Adrenal gland (tissue), 5 donors: ENCODE results near the gene LARGE1.

Experiments
- POLR2A ChIP-seq, 2 donors: fragments of 450-650 bp; IDR thresholded peaks; one replicate each; pipeline ENCODE4 v1.6.1; 2017; ENCODE audit warnings: antibody characterized with exemption in 2 of 2, mild to moderate bottlenecking in 2 of 2, moderate library complexity in 1 of 2
- TF ChIP-seq, protein P1 (sequence below), 6 experiments: fragments of 450-650 bp in 4 of 6; fragments of 200-600 bp in 2 of 6; sonication (generic) in 1 of 6; IDR thresholded peaks; 1 replicate in 5 of 6; 2 replicates in 1 of 6; pipeline versions ENCODE4 v1.5.1 to v1.8.0; 2016 to 2021; ENCODE audit warnings: antibody characterized with exemption in 6 of 6, mild to moderate bottlenecking in 2 of 6, moderate library complexity in 1 of 6
- donor health status: DM: no; HTN: no; CAD: no.

DNA sequence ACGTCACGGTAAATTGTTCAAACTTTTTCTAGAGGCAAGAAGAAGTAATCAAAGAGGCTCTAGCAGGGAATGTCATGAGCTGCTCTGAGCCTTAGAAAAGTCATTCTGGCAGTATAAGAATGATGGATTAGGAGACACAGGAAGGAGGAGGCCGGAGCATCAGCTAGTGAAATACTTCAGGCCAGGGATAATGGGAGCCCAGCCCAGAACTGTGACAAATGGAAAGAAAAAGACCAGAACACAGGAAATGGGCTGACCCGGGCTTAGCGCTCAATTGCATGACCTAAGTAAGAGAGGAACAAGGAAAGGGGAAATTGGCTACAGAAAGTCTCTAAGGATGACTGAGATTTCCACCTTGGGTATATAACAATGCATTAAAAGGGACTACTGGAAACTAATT is 108.6 kb downstream of the LARGE1 start:
- TF ChIP-seq, protein P1, sequence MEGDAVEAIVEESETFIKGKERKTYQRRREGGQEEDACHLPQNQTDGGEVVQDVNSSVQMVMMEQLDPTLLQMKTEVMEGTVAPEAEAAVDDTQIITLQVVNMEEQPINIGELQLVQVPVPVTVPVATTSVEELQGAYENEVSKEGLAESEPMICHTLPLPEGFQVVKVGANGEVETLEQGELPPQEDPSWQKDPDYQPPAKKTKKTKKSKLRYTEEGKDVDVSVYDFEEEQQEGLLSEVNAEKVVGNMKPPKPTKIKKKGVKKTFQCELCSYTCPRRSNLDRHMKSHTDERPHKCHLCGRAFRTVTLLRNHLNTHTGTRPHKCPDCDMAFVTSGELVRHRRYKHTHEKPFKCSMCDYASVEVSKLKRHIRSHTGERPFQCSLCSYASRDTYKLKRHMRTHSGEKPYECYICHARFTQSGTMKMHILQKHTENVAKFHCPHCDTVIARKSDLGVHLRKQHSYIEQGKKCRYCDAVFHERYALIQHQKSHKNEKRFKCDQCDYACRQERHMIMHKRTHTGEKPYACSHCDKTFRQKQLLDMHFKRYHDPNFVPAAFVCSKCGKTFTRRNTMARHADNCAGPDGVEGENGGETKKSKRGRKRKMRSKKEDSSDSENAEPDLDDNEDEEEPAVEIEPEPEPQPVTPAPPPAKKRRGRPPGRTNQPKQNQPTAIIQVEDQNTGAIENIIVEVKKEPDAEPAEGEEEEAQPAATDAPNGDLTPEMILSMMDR (IDR thresholded peaks at IDR 0.05) = no peak
- no peak for TF ChIP-seq POLR2A (IDR thresholded peaks at IDR 0.05)
